Neural cell (in vitro differentiated cells): Measurements from ENCODE around the gene CSRNP3. TPM values are rescaled to one million over a fixed set of nuclear protein-coding genes. Genes with fewer than 3 reads are reported as not detected.

Experiments
- H2AFZ ChIP-seq: fragments of 200-600, 300-800 bp; sonication (generic), shearing (Covaris generic); 2 replicates; pipeline ENCODE4 v1.6.0; 2014; ENCODE audit warnings: low read depth, mild to moderate bottlenecking, antibody characterized with exemption, low read length, moderate library complexity
- H3F3A ChIP-seq: fragments of 200-600 bp; shearing (Covaris generic); 2 replicates; pipeline ENCODE4 v1.6.1; 2016; ENCODE audit warnings: mild to moderate bottlenecking, moderate library complexity, mixed read lengths, antibody characterized with exemption, low read length; ENCODE audit not compliant: insufficient read depth, poor library complexity, severe bottlenecking
- H3K27ac ChIP-seq: fragments of 200-600, 300-800 bp; sonication (generic), shearing (Covaris generic); 2 replicates; pipeline ENCODE4 v1.5.1; 2014; ENCODE audit warnings: mild to moderate bottlenecking, low read length, moderate library complexity
- H3K27me3 ChIP-seq: fragments of 300-800, 200-600 bp; sonication (generic), shearing (Covaris generic); 2 replicates; pipeline ENCODE4 v1.6.0; 2014; ENCODE audit warnings: mild to moderate bottlenecking, low read depth, low read length, moderate library complexity; ENCODE audit not compliant: insufficient read depth
- H3K36me3 ChIP-seq: fragments of 300-800, 200-600 bp; sonication (generic), shearing (Covaris generic); 2 replicates; pipeline ENCODE4 v1.5.1; 2014; ENCODE audit warnings: mild to moderate bottlenecking, antibody characterized with exemption, low read length, moderate library complexity; ENCODE audit not compliant: insufficient read depth
- H3K4me2 ChIP-seq: fragments of 300-800, 200-600 bp; sonication (generic), shearing (Covaris generic); 2 replicates; pipeline ENCODE4 v1.6.0; 2014; ENCODE audit warnings: mild to moderate bottlenecking, low read length
- H3K4me3 ChIP-seq: fragments of 300-800, 200-600 bp; sonication (generic), shearing (Covaris generic); 2 replicates; pipeline ENCODE4 v1.5.1; 2014; ENCODE audit warnings: mild to moderate bottlenecking, low read length, moderate library complexity
- H3K79me2 ChIP-seq: fragments of 200-600 bp; shearing (Covaris generic); replicated peaks from 2 replicates; pipeline ENCODE4 v1.6.0; 2014; ENCODE audit warnings: mild to moderate bottlenecking, low read length, moderate library complexity; ENCODE audit not compliant: insufficient read depth
- H3K9ac ChIP-seq: fragments of 300-800, 200-600 bp; sonication (generic), shearing (Covaris generic); 2 replicates; pipeline ENCODE4 v1.6.1; 2016; ENCODE audit warnings: mild to moderate bottlenecking, low read length, mixed read lengths
- H3K9me2 ChIP-seq: fragments of 200-600 bp; shearing (Covaris generic); 2 replicates; pipeline ENCODE4 v1.6.1; 2016; ENCODE audit warnings: mild to moderate bottlenecking, low read length, mixed read lengths; ENCODE audit not compliant: insufficient read depth
- H3K9me3 ChIP-seq: fragments of 200-600, 300-800 bp; sonication (generic), shearing (Covaris generic); 2 replicates; pipeline ENCODE4 v1.6.1; 2016; ENCODE audit warnings: mild to moderate bottlenecking, mixed run types, low read length, moderate library complexity, mixed read lengths
- H4K20me1 ChIP-seq: fragments of 200-600 bp; shearing (Covaris generic); 2 replicates; pipeline ENCODE4 v1.6.1; 2016; ENCODE audit warnings: mild to moderate bottlenecking, mixed run types; ENCODE audit not compliant: insufficient read depth
- CTCF ChIP-seq: fragments of 450-650 bp; IDR thresholded peaks from 2 replicates; pipeline ENCODE4 v1.5.1; 2014; ENCODE audit warnings: antibody characterized with exemption, mild to moderate bottlenecking, moderate library complexity; ENCODE audit not compliant: poor library complexity, severe bottlenecking
- EP300 ChIP-seq: fragments of 450-650 bp; conservative IDR thresholded peaks from 2 replicates; pipeline ENCODE4 v1.6.1; 2014; ENCODE audit warnings: antibody characterized with exemption, mild to moderate bottlenecking, moderate library complexity; ENCODE audit not compliant: poor library complexity, severe bottlenecking
- EZH2 ChIP-seq: fragments of 200-600, 300-800 bp; shearing (Covaris generic), sonication (generic); IDR thresholded peaks from 2 replicates; pipeline ENCODE4 v1.6.1; 2014; ENCODE audit warnings: antibody characterized with exemption, low read length, borderline replicate concordance, mild to moderate bottlenecking; ENCODE audit not compliant: insufficient read depth, poor library complexity, severe bottlenecking
- MXI1 ChIP-seq: fragments of 450-650 bp; conservative IDR thresholded peaks from 2 replicates; pipeline ENCODE4 v1.6.1; 2014; ENCODE audit warnings: antibody characterized with exemption, mild to moderate bottlenecking; ENCODE audit not compliant: poor library complexity, severe bottlenecking
- POLR2AphosphoS5 ChIP-seq: IDR thresholded peaks from 2 replicates; pipeline ENCODE4 v1.6.1; 2012
- RAD21 ChIP-seq: fragments of 450-650 bp; conservative IDR thresholded peaks from 2 replicates; pipeline ENCODE4 v1.6.1; 2014; ENCODE audit warnings: antibody characterized with exemption, mild to moderate bottlenecking, moderate library complexity
- REST ChIP-seq: IDR thresholded peaks from 2 replicates; pipeline ENCODE4 v1.6.1; 2012; ENCODE audit warnings: borderline replicate concordance
- SMC3 ChIP-seq: fragments of 450-650 bp; conservative IDR thresholded peaks from 2 replicates; pipeline ENCODE4 v1.6.1; 2014; ENCODE audit warnings: antibody characterized with exemption, mild to moderate bottlenecking, moderate library complexity; ENCODE audit not compliant: poor library complexity
- TAF1 ChIP-seq: IDR thresholded peaks from 2 replicates; pipeline ENCODE4 v1.6.1; 2012; ENCODE audit warnings: low read depth
- polyA plus RNA-seq: library from polyadenylated mRNA; depleted of rRNA; stranded (reverse); fragments of >200 nt; gene quantifications from 2 replicates; pipeline ENCODE4 v1.2.3, GENCODE V29; 2014

Gene CSRNP3
- polyA plus RNA-seq, 1 donor from 2014 or later, result 66.6 TPM

GRCh38 chr2:165584126-165584654 is 114.7 kb downstream of the CSRNP3 start:
- Histone ChIP-seq H3F3A (no peaks in the 10 kb centered on the region), H3K36me3 (peaks cover 5% of the 10 kb centered on the region), H3K9ac (no peak overlapping the region), H3K27ac (no peak overlapping the region), H3K27me3 (no peaks in the 10 kb centered on the region), H2AFZ (no peak overlapping the region), H3K9me2 (no peaks in the 10 kb centered on the region), H3K4me3 (no peak overlapping the region), H3K4me2 (no peak overlapping the region), H4K20me1 (no peaks in the 10 kb centered on the region), H3K79me2 (peaks cover 92% of the 10 kb centered on the region), H3K9me3 (no peaks in the 10 kb centered on the region)
- TF ChIP-seq REST (no peak), EP300 (no peak), SMC3 (no peak), TAF1 (no peak), CTCF (no peak), MXI1 (no peak), POLR2AphosphoS5 (no peak), RAD21 (no peak), EZH2 (no peak)

DNA sequence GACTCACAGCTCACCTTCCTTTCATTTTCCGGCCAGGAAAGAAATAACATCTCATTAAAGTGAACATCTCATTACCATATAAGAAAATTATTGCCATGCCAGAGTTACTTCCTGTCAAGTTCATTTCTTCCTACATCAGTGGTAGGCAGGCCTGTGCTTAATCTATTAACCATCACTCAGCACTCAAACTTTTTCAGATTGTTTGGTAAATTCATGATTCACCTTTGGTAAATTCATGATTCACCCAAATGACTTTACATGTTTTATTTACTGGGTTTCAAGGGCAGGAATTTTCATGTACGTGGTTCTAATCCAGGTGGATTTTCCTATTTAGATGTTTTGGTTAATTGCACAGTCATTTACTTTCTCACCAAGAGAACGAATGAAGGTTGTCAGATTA is 116.5 kb downstream of the CSRNP3 start:
- Histone ChIP-seq H3K4me3 (no peak overlapping the region), H3K79me2 (peaks cover 92% of the 10 kb centered on the region), H3K27ac (no peak overlapping the region), H3K36me3 (peaks cover 5% of the 10 kb centered on the region), H2AFZ (no peak overlapping the region), H3K9ac (no peak overlapping the region), H3F3A (no peaks in the 10 kb centered on the region), H3K9me2 (no peaks in the 10 kb centered on the region), H3K9me3 (no peaks in the 10 kb centered on the region), H3K4me2 (no peak overlapping the region), H4K20me1 (no peaks in the 10 kb centered on the region), H3K27me3 (no peaks in the 10 kb centered on the region)
- TF ChIP-seq EZH2 (no peak), POLR2AphosphoS5 (no peak), TAF1 (no peak), CTCF (no peak), EP300 (no peak), RAD21 (no peak)
